ENCODE results near the gene MSRB1. TPM values are rescaled to one million over a fixed set of nuclear protein-coding genes. Genes with fewer than 3 reads are reported as not detected.

MSRB1 gene
- total RNA-seq, 1 donor from 2014 or later, result 29.8 TPM

- peak overlapping the region; percentile 38 for H3K4me3 Mint-ChIP-seq
- H3K27me3 Mint-ChIP-seq (ENCODE audit: low read depth), result peaks cover 69% of the 10 kb centered on the region
- peaks cover 24% of the 10 kb centered on the region for H3K36me3 Mint-ChIP-seq (ENCODE audit: low read depth)
- H3K4me1 Mint-ChIP-seq, result peaks cover 7% of the 10 kb centered on the region
- H3K9me3 Mint-ChIP-seq, result no peaks in the 10 kb centered on the region
- no peak for DNase-seq (ENCODE audit: low read depth, low spot score)
- no peak for TF ChIP-seq CTCF (conservative IDR thresholded peaks at IDR 0.05)
- no peak overlapping the region for H3K27ac Mint-ChIP-seq (ENCODE audit: unreplicated experiment)
These were observed 47.5 kb upstream of the MSRB1 start for GRCh38 chr16:1990351-1991134.

GRCh38 chr16:1990101-1990350 is 47.0 kb upstream of the MSRB1 start:
- peaks cover 20% of the 10 kb centered on the region for H3K36me3 Mint-ChIP-seq (ENCODE audit: low read depth)
- no peak for TF ChIP-seq CTCF (conservative IDR thresholded peaks at IDR 0.05)
- H3K9me3 Mint-ChIP-seq, result no peaks in the 10 kb centered on the region
- H3K4me3 Mint-ChIP-seq, result no peak overlapping the region
- H3K27me3 Mint-ChIP-seq (ENCODE audit: low read depth), result peaks cover 66% of the 10 kb centered on the region
- no peak overlapping the region for H3K27ac Mint-ChIP-seq (ENCODE audit: unreplicated experiment)
- H3K4me1 Mint-ChIP-seq, result peaks cover 11% of the 10 kb centered on the region
- no peak for DNase-seq (ENCODE audit: low read depth, low spot score)

GRCh38 chr16:1989209-1990100 is 46.5 kb upstream of the MSRB1 start, which contains the start of gene SYNGR3:
TSS of gene SYNGR3 (plus strand) at chr16:1989970. CDS start at chr16:1990103, 133 bp downstream.
- TF ChIP-seq CTCF (conservative IDR thresholded peaks at IDR 0.05), result no peak
- Mint-ChIP-seq H3K9me3 (no peaks in the 10 kb centered on the region), H3K27me3 (ENCODE audit: low read depth) (peaks cover 69% of the 10 kb centered on the region), H3K4me3 (peak within 1 kb of the TSS; percentile 87), H3K36me3 (ENCODE audit: low read depth) (peaks cover 20% of the 10 kb centered on the region), H3K27ac (ENCODE audit: unreplicated experiment) (no peak within 1 kb of the TSS), H3K4me1 (peaks cover 16% of the 10 kb centered on the region)
- DNase-seq (ENCODE audit: low read depth, low spot score), result no peak

- H3K9me3 Mint-ChIP-seq, result no peaks in the 10 kb centered on the region
- H3K27me3 Mint-ChIP-seq (ENCODE audit: low read depth), result peaks cover 68% of the 10 kb centered on the region
- DNase-seq (ENCODE audit: low read depth, low spot score), result no peak
- peaks cover 29% of the 10 kb centered on the region for H3K4me1 Mint-ChIP-seq
- H3K27ac Mint-ChIP-seq (ENCODE audit: unreplicated experiment), result no peak overlapping the region
- peak overlapping the region; percentile 78 for H3K4me3 Mint-ChIP-seq
- TF ChIP-seq CTCF (conservative IDR thresholded peaks at IDR 0.05), result no peak
- H3K36me3 Mint-ChIP-seq (ENCODE audit: low read depth), result peaks cover 18% of the 10 kb centered on the region
These were observed 44.2 kb upstream of the MSRB1 start for GRCh38 chr16:1987198-1987597.

- peaks cover 38% of the 10 kb centered on the region for H3K4me1 Mint-ChIP-seq
- TF ChIP-seq CTCF (conservative IDR thresholded peaks at IDR 0.05), result no peak
- H3K4me3 Mint-ChIP-seq, result peak overlapping the region; percentile 92
- no peaks in the 10 kb centered on the region for H3K9me3 Mint-ChIP-seq
- H3K36me3 Mint-ChIP-seq (ENCODE audit: low read depth), result peaks cover 18% of the 10 kb centered on the region
- DNase-seq (ENCODE audit: low read depth, low spot score), result no peak
- no peak overlapping the region for H3K27ac Mint-ChIP-seq (ENCODE audit: unreplicated experiment)
- H3K27me3 Mint-ChIP-seq (ENCODE audit: low read depth), result peaks cover 68% of the 10 kb centered on the region
These were observed 42.6 kb upstream of the MSRB1 start for GRCh38 chr16:1985466-1986150.
